Measurements from ENCODE around the gene SLX9.

- TF ChIP-seq CTCF (IDR thresholded peaks at IDR 0.05; ENCODE audit: borderline replicate concordance, extremely low read depth, low read length, poor library complexity, severe bottlenecking) (no peak), EZH2 (IDR thresholded peaks at IDR 0.05; ENCODE audit: borderline replicate concordance, low read depth, low read length, severe bottlenecking) (no peak)
Measured at GRCh38 chr21:45013260-45013841, 73.5 kb downstream of the SLX9 start.

Data from DND-41 (cell line).